MM.1S (cell line): ENCODE measurements around the gene NDUFAF7.

Source experiments
- CTCF ChIP-seq: fragments of 300-600 bp; sonication (generic); IDR thresholded peaks from 2 replicates; pipeline ENCODE4 v1.5.1; 2016; ENCODE audit warnings: antibody characterized with exemption, low read length, mixed read lengths
- EZH2phosphoT487 ChIP-seq: fragments of 300-600 bp; sonication (generic); IDR thresholded peaks from 2 replicates; pipeline ENCODE4 v1.6.1; 2018; ENCODE audit warnings: antibody characterized with exemption, low read length

- no peak for TF ChIP-seq CTCF
- TF ChIP-seq EZH2phosphoT487: no peak
Observed at GRCh38 chr2:37191253-37191652, 40.2 kb upstream of the NDUFAF7 start.
